Astrocyte (in vitro differentiated cells and primary cell): Measurements from ENCODE around the gene ZSCAN9. TPM values are rescaled to one million over a fixed set of nuclear protein-coding genes. Genes with fewer than 3 reads are reported as not detected.
A peak's percentile ranks its signal among the peaks of the same experiment; 100 is the strongest.

Experiments used
- DNase-seq: peaks from one replicate; pipeline ENCODE4 v3.0.0-alpha.2; 2010; ENCODE audit warnings: low read depth
- FAIRE-seq: peaks from 2 replicates; lab custom pipeline; 2011; peaks lifted over from hg19 to GRCh38; lab: Jason Lieb, UNC
- H2AFZ ChIP-seq: 2 replicates; pipeline ENCODE4 v1.6.0; 2012; ENCODE audit warnings: low read depth, low read length, inconsistent platforms
- H3K27ac ChIP-seq: 2 replicates; pipeline ENCODE4 v1.5.1; 2011; ENCODE audit warnings: low read depth, low read length, inconsistent platforms
- H3K27me3 ChIP-seq: 2 replicates; pipeline ENCODE4 v1.6.0; 2011; ENCODE audit warnings: low read length, inconsistent platforms; ENCODE audit not compliant: insufficient read depth
- H3K36me3 ChIP-seq: 2 replicates; pipeline ENCODE4 v1.5.1; 2011; ENCODE audit warnings: low read length, inconsistent platforms; ENCODE audit not compliant: insufficient read depth
- H3K4me1 ChIP-seq: 2 replicates; pipeline ENCODE4 v1.5.1; 2011; ENCODE audit warnings: low read length, inconsistent platforms; ENCODE audit not compliant: insufficient read depth
- H3K4me2 ChIP-seq: 2 replicates; pipeline ENCODE4 v1.6.0; 2012; ENCODE audit warnings: low read length, inconsistent platforms
- H3K4me3 ChIP-seq: 2 replicates; pipeline ENCODE4 v1.5.1; 2011; ENCODE audit warnings: low read depth, mild to moderate bottlenecking, low read length, inconsistent platforms; ENCODE audit not compliant: insufficient read depth
- H3K79me2 ChIP-seq: 2 replicates; pipeline ENCODE4 v1.6.0; 2012; ENCODE audit warnings: mild to moderate bottlenecking, low read length, inconsistent platforms; ENCODE audit not compliant: insufficient read depth
- H3K9ac ChIP-seq: 2 replicates; pipeline ENCODE4 v1.6.0; 2012; ENCODE audit warnings: mild to moderate bottlenecking, low read length, inconsistent platforms
- H3K9me3 ChIP-seq: 2 replicates; pipeline ENCODE4 v1.5.1; 2012; ENCODE audit warnings: low read depth, mild to moderate bottlenecking, low read length, inconsistent platforms; ENCODE audit not compliant: insufficient read depth
- H4K20me1 ChIP-seq: 2 replicates; pipeline ENCODE4 v1.6.0; 2012; ENCODE audit warnings: low read length, inconsistent platforms; ENCODE audit not compliant: insufficient read depth
- H3K27ac Mint-ChIP-seq: one replicate; pipeline ENCODE4 v1.8.0; 2021; ENCODE audit warnings: mild to moderate bottlenecking, mixed read lengths; ENCODE audit not compliant: unreplicated experiment
- H3K27me3 Mint-ChIP-seq: one replicate; pipeline ENCODE4 v1.8.0; 2021; ENCODE audit warnings: low read depth, mixed read lengths; ENCODE audit not compliant: unreplicated experiment
- H3K36me3 Mint-ChIP-seq: one replicate; pipeline ENCODE4 v1.8.0; 2021; ENCODE audit warnings: low read depth, mixed read lengths; ENCODE audit not compliant: unreplicated experiment
- H3K4me1 Mint-ChIP-seq: one replicate; pipeline ENCODE4 v1.8.0; 2021; ENCODE audit warnings: low read depth, mixed read lengths; ENCODE audit not compliant: unreplicated experiment
- H3K4me3 Mint-ChIP-seq: one replicate; pipeline ENCODE4 v1.8.0; 2021; ENCODE audit warnings: mild to moderate bottlenecking, moderate library complexity, mixed read lengths; ENCODE audit not compliant: unreplicated experiment
- H3K9me3 Mint-ChIP-seq: one replicate; pipeline ENCODE4 v1.8.0; 2021; ENCODE audit warnings: mild to moderate bottlenecking, mixed read lengths; ENCODE audit not compliant: unreplicated experiment
- EZH2 ChIP-seq: IDR thresholded peaks from 2 replicates; pipeline ENCODE4 v1.6.1; 2012; ENCODE audit warnings: mild to moderate bottlenecking, low read length, inconsistent platforms; ENCODE audit not compliant: insufficient read depth
- total RNA-seq: library from RNA; stranded (reverse); gene quantifications from 2 replicates; pipeline ENCODE4 v1.2.1, GENCODE V29; 2021
- TF ChIP-seq, protein P1 (sequence below): IDR thresholded peaks from 2 replicates; pipeline ENCODE4 v1.5.1; 2011; ENCODE audit warnings: low read depth, mild to moderate bottlenecking, inconsistent platforms, low read length, moderate library complexity; ENCODE audit not compliant: insufficient read depth

Gene ZSCAN9
- total RNA-seq, 1 donor from 2014 or later = 16.9 TPM

DNA sequence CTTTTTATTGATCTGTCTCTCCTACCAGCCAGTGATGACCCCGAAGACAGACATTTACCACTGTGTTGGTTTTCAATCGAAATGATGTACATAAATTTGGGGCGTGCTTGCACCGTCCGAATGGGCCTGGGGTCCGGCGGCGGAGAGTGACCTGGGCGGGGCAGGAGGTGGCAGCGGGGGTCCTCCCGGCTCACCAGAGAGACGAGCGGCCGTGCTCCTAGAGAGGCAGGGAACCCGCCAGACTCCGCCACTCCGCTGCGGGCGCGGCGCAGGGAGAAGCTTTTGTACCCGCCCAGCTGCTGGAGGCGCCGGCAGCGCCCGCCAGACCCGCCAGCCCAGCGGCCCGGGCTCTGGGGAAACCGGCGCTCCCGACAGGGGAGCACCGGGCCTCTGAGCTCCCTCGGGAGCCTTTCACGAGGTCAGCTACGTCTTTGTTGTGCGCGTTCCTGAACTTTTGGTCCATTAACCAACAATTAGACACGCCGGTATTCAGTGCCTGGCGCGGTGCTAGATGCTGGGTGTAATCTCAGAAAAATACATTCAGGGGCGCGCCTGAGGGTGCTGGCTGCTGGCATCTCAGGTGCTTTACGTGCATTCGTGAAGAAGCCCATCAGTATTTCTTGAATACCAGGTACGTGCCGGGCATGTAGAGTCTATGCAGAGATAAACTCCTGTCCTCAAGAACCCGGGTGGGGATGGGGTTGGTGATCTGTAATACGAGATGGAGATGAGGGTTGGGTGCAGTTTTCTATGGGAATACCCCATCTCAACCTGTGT lies 56.4 kb downstream of the ZSCAN9 start, which contains the start of gene PGBD1:
TSS of gene PGBD1 (plus strand) at position 285 of the 777 bp plus-strand sequence. CDS start 2,242 bp downstream, outside the sequence.
- Histone ChIP-seq H2AFZ (peak within 1 kb of the TSS; percentile 89), H3K36me3 (peaks cover 15% of the 10 kb centered on the region), H3K27ac (peak within 1 kb of the TSS; percentile 19), H3K4me1 (no peaks in the 10 kb centered on the region), H3K9me3 (peaks cover 4% of the 10 kb centered on the region), H3K4me2 (peak within 1 kb of the TSS; percentile 90), H3K9ac (peak within 1 kb of the TSS; percentile 86), H3K79me2 (peaks cover 19% of the 10 kb centered on the region), H3K4me3 (peak within 1 kb of the TSS; percentile 84), H4K20me1 (no peaks in the 10 kb centered on the region), H3K27me3 (no peaks in the 10 kb centered on the region)
- H3K4me3 Mint-ChIP-seq = peak within 1 kb of the TSS; percentile 96
- no peak for TF ChIP-seq EZH2
- TF ChIP-seq, protein P1, sequence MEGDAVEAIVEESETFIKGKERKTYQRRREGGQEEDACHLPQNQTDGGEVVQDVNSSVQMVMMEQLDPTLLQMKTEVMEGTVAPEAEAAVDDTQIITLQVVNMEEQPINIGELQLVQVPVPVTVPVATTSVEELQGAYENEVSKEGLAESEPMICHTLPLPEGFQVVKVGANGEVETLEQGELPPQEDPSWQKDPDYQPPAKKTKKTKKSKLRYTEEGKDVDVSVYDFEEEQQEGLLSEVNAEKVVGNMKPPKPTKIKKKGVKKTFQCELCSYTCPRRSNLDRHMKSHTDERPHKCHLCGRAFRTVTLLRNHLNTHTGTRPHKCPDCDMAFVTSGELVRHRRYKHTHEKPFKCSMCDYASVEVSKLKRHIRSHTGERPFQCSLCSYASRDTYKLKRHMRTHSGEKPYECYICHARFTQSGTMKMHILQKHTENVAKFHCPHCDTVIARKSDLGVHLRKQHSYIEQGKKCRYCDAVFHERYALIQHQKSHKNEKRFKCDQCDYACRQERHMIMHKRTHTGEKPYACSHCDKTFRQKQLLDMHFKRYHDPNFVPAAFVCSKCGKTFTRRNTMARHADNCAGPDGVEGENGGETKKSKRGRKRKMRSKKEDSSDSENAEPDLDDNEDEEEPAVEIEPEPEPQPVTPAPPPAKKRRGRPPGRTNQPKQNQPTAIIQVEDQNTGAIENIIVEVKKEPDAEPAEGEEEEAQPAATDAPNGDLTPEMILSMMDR = no peak
- peak within 1 kb of the TSS; percentile 77 for H3K27ac Mint-ChIP-seq
- peak; percentile 61 for DNase-seq
- FAIRE-seq = no peak
- H3K27me3 Mint-ChIP-seq = no peaks in the 10 kb centered on the region
- no peaks in the 10 kb centered on the region for H3K4me1 Mint-ChIP-seq
- H3K9me3 Mint-ChIP-seq = no peaks in the 10 kb centered on the region
- peaks cover 15% of the 10 kb centered on the region for H3K36me3 Mint-ChIP-seq

DNA sequence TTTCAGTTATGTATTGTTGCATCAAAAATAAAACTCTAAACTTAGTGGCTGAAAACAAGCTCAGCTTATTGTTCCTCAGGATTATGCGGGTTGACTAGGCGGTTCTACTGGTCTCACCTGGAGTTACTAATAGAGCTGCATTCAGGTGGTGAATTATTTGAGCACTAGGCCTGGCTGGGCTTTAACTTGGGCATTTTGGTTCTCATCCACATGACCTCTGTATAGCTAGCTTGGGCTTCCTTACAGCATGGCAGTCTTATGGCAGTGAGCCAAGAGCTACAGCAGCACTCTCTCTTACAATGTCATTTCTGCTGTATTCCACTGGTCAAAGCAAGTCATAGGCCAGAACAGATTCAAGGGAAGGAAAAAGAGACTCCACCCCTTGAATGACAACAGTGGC lies 57.9 kb downstream of the ZSCAN9 start:
- no peaks in the 10 kb centered on the region for H3K27me3 ChIP-seq
- Mint-ChIP-seq H3K27me3 (no peaks in the 10 kb centered on the region), H3K27ac (no peak overlapping the region), H3K9me3 (no peaks in the 10 kb centered on the region), H3K36me3 (peaks cover 16% of the 10 kb centered on the region), H3K4me1 (no peaks in the 10 kb centered on the region), H3K4me3 (peak overlapping the region; percentile 96)
- no peaks in the 10 kb centered on the region for H4K20me1 ChIP-seq
- DNase-seq (no peak), FAIRE-seq (no peak)
- H3K4me3 ChIP-seq = no peak overlapping the region
- peaks cover 17% of the 10 kb centered on the region for H3K36me3 ChIP-seq
- H3K79me2 ChIP-seq = peaks cover 19% of the 10 kb centered on the region
- TF ChIP-seq, protein P1 = no peak
- no peak for TF ChIP-seq EZH2
- peaks cover 4% of the 10 kb centered on the region for H3K9me3 ChIP-seq
- H2AFZ ChIP-seq = no peak overlapping the region
- H3K9ac ChIP-seq = no peak overlapping the region
- no peak overlapping the region for H3K27ac ChIP-seq
- H3K4me2 ChIP-seq = peak overlapping the region; percentile 90
- H3K4me1 ChIP-seq = no peaks in the 10 kb centered on the region

Other genes starting within 250 kb of the ZSCAN9 start
- 0.48 and 0.75 TPM in 2 replicates for gene ZNF165, start 144.7 kb upstream of the ZSCAN9 start, total RNA-seq
- 1.9 and 2.5 TPM in 2 replicates for gene ZSCAN16, start 100.7 kb upstream of the ZSCAN9 start, total RNA-seq
- 21.8 and 25.1 TPM in 2 replicates for gene ZKSCAN8, start 83.4 kb upstream of the ZSCAN9 start, total RNA-seq
- gene ZKSCAN4, start 27.0 kb downstream of the ZSCAN9 start, total RNA-seq = 3.9 TPM in 2 replicates
- gene NKAPL, start 34.0 kb downstream of the ZSCAN9 start, total RNA-seq = not detected in 2 replicates
- gene ZSCAN26, start 41.9 kb downstream of the ZSCAN9 start, total RNA-seq = 12.0 and 15.9 TPM in 2 replicates
- gene PGBD1, start 56.3 kb downstream of the ZSCAN9 start, total RNA-seq = 7.9 and 8.1 TPM in 2 replicates
- 1.1 and 1.6 TPM in 2 replicates for gene ZSCAN31, start 110.9 kb downstream of the ZSCAN9 start, total RNA-seq
- gene ZKSCAN3, start 124.7 kb downstream of the ZSCAN9 start, total RNA-seq = 7.6 and 8.0 TPM in 2 replicates
- 5.0 and 6.3 TPM in 2 replicates for gene ZSCAN12, start 174.5 kb downstream of the ZSCAN9 start, total RNA-seq
- gene ZSCAN23, start 218.2 kb downstream of the ZSCAN9 start, total RNA-seq = 3.0 and 4.8 TPM in 2 replicates